Activated CD4-positive, alpha-beta T cell treated with anti-CD3 and anti-CD28 coated beads, Interleukin-2, amount 10 ng/mL, durations not matched to agents 7 days and 5 days (primary cell): ENCODE measurements around the gene MXRA8. TPM values are rescaled to one million over a fixed set of nuclear protein-coding genes. Genes with fewer than 3 reads are reported as not detected.

Experiments
- CTCF ChIA-PET: fragments of 350-600 bp; sonication (Branson Sonifier 250); formaldehyde crosslinking; loops from one replicate; lab custom pipeline; 2021; ENCODE audit warnings: antibody characterized with exemption; lab: Charles Lee
- POLR2A ChIA-PET: fragments of 350-600 bp; sonication (Branson Sonifier 250); formaldehyde crosslinking; loops from one replicate; lab custom pipeline; 2021; ENCODE audit warnings: antibody characterized with exemption; lab: Charles Lee
- DNase-seq: peaks from one replicate; pipeline ENCODE4 v3.0.0-alpha.2; 2020
- H3K27ac Mint-ChIP-seq: one replicate; pipeline ENCODE4 v1.8.0; 2021; ENCODE audit warnings: mild to moderate bottlenecking, moderate library complexity, mixed read lengths
- H3K27me3 Mint-ChIP-seq: one replicate; pipeline ENCODE4 v1.8.0; 2021; ENCODE audit warnings: mixed read lengths
- H3K36me3 Mint-ChIP-seq: one replicate; pipeline ENCODE4 v1.8.0; 2021; ENCODE audit warnings: low read depth, mixed read lengths
- H3K4me1 Mint-ChIP-seq: one replicate; pipeline ENCODE4 v1.8.0; 2021; ENCODE audit warnings: mixed read lengths
- H3K4me3 Mint-ChIP-seq: one replicate; pipeline ENCODE4 v1.8.0; 2021; ENCODE audit warnings: mild to moderate bottlenecking, moderate library complexity, mixed read lengths
- H3K9me3 Mint-ChIP-seq: one replicate; pipeline ENCODE4 v1.8.0; 2021; ENCODE audit warnings: mixed read lengths
- total RNA-seq, 2 experiments: library from RNA; stranded (reverse); gene quantifications; one replicate each; pipeline ENCODE4 v1.2.3, GENCODE V29; 2021

The MXRA8 gene
- total RNA-seq, 2 experiments from 2014 or later, result 0.15 to 0.30 TPM

GRCh38 chr1:1314678-1315335 lies 43.5 kb downstream of the MXRA8 start:
- DNase-seq, result no peak
- Mint-ChIP-seq H3K36me3 (peaks cover 26% of the 10 kb centered on the region), H3K27me3 (no peaks in the 10 kb centered on the region), H3K9me3 (no peaks in the 10 kb centered on the region), H3K4me3 (no peak overlapping the region), H3K4me1 (peaks cover 2% of the 10 kb centered on the region), H3K27ac (no peak overlapping the region)
- POLR2A ChIA-PET, result no interaction called here
- CTCF ChIA-PET, result interaction anchor here (0.9 to 1.4 kb wide), 2 partner anchors 11 to 251 kb away, joined by 3 read pairs; no protein-coding TSS in a partner anchor

- H3K27me3 Mint-ChIP-seq, result no peaks in the 10 kb centered on the region
- H3K4me3 Mint-ChIP-seq, result no peak overlapping the region
- no peak for DNase-seq
- ChIA-PET POLR2A (no interaction called here), CTCF (interaction anchor here (0.8 to 1.4 kb wide), 3 partner anchors 10 to 250 kb away, joined by 3 read pairs; no protein-coding TSS in a partner anchor)
- no peaks in the 10 kb centered on the region for H3K9me3 Mint-ChIP-seq
- H3K36me3 Mint-ChIP-seq, result peaks cover 25% of the 10 kb centered on the region
- peaks cover 2% of the 10 kb centered on the region for H3K4me1 Mint-ChIP-seq
- H3K27ac Mint-ChIP-seq, result no peak overlapping the region
Measured at GRCh38 chr1:1314237-1314586, 44.1 kb downstream of the MXRA8 start.

- ChIA-PET CTCF (interaction anchor here (0.8 to 1.1 kb wide), 2 partner anchors 16 to 62 kb away, joined by 3 to 4 read pairs; no protein-coding TSS in a partner anchor), POLR2A (no interaction called here)
- DNase-seq, result no peak
- H3K36me3 Mint-ChIP-seq, result peaks cover 21% of the 10 kb centered on the region
- H3K27me3 Mint-ChIP-seq, result no peaks in the 10 kb centered on the region
- H3K4me3 Mint-ChIP-seq, result no peak overlapping the region
- H3K27ac Mint-ChIP-seq, result no peak overlapping the region
- no peaks in the 10 kb centered on the region for H3K9me3 Mint-ChIP-seq
- peaks cover 2% of the 10 kb centered on the region for H3K4me1 Mint-ChIP-seq
Measured at GRCh38 chr1:1313500-1314236, 44.7 kb downstream of the MXRA8 start.

- Mint-ChIP-seq H3K27me3 (no peaks in the 10 kb centered on the region), H3K36me3 (peaks cover 19% of the 10 kb centered on the region), H3K9me3 (no peaks in the 10 kb centered on the region), H3K4me3 (no peak overlapping the region), H3K4me1 (peaks cover 2% of the 10 kb centered on the region), H3K27ac (no peak overlapping the region)
- ChIA-PET POLR2A (no interaction called here), CTCF (interaction anchor here (1.1 to 1.6 kb wide), 2 partner anchors 21 to 63 kb away, joined by 4 to 5 read pairs; no protein-coding TSS in a partner anchor)
- no peak for DNase-seq
Measured at GRCh38 chr1:1312450-1313314, 45.7 kb downstream of the MXRA8 start.

- DNase-seq, result no peak
- Mint-ChIP-seq H3K4me1 (peaks cover 10% of the 10 kb centered on the region), H3K9me3 (no peaks in the 10 kb centered on the region), H3K27ac (peak overlapping the region; percentile 19), H3K4me3 (no peak overlapping the region), H3K27me3 (no peaks in the 10 kb centered on the region), H3K36me3 (peaks cover 13% of the 10 kb centered on the region)
- ChIA-PET CTCF (interaction anchor here (1.5 to 1.6 kb wide), 2 partner anchors 20 to 247 kb away, joined by 3 to 5 read pairs; no protein-coding TSS in a partner anchor), POLR2A (no interaction called here)
Measured at GRCh38 chr1:1311107-1312104, 46.9 kb downstream of the MXRA8 start.

- Mint-ChIP-seq H3K36me3 (peaks cover 9% of the 10 kb centered on the region), H3K4me1 (peaks cover 18% of the 10 kb centered on the region), H3K27me3 (no peaks in the 10 kb centered on the region), H3K4me3 (peak overlapping the region; percentile 80), H3K27ac (peak overlapping the region; percentile 68), H3K9me3 (no peaks in the 10 kb centered on the region)
- no peak for DNase-seq
- CTCF ChIA-PET, result interaction anchor here (1.3 to 1.5 kb wide), 2 partner anchors 17 to 246 kb away, joined by 3 read pairs; no protein-coding TSS in a partner anchor
- POLR2A ChIA-PET, result no interaction called here
Measured at GRCh38 chr1:1310476-1311053, 47.8 kb downstream of the MXRA8 start.

GRCh38 chr1:1310109-1310385 lies 48.3 kb downstream of the MXRA8 start:
- no peak for DNase-seq
- POLR2A ChIA-PET, result no interaction called here
- peaks cover 7% of the 10 kb centered on the region for H3K36me3 Mint-ChIP-seq
- CTCF ChIA-PET, result interaction anchor here (1.3 kb wide), 1 partner anchor 17 kb away, joined by 3 read pairs; no protein-coding TSS in a partner anchor
- peak overlapping the region; percentile 9 for H3K27ac Mint-ChIP-seq
- peaks cover 20% of the 10 kb centered on the region for H3K4me1 Mint-ChIP-seq
- peak overlapping the region; percentile 80 for H3K4me3 Mint-ChIP-seq
- H3K27me3 Mint-ChIP-seq, result no peaks in the 10 kb centered on the region
- no peaks in the 10 kb centered on the region for H3K9me3 Mint-ChIP-seq

GRCh38 chr1:1309251-1310108 lies 48.9 kb downstream of the MXRA8 start:
- H3K27me3 Mint-ChIP-seq, result no peaks in the 10 kb centered on the region
- peak overlapping the region; percentile 80 for H3K27ac Mint-ChIP-seq
- POLR2A ChIA-PET, result no interaction called here

DNA sequence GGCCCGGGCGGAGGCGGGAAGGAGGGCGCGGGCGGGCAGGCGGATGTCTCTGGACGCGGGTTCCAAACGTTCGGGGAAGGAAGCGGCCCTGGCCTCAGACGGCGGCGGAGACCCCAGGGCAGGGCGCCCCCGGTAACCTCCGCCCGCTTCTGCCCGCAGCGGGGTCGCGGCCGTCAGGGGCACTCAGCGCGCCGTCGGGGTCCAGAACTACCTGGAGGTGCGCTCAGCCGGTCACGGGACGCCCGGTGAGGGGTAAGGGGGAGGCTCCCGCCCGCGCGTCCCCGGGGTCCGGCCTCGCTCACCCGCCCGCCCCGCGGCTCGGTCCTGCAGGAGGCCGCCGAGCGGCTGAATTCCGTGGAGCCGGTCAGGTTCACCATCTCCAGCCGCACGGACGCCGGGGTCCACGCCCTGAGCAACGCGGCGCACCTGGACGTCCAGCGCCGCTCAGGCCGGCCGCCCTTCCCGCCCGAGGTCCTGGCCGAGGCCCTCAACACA lies 49.6 kb downstream of the MXRA8 start:
- peak overlapping the region; percentile 89 for H3K27ac Mint-ChIP-seq
- ChIA-PET POLR2A (no interaction called here), CTCF (no interaction called here)

More at GRCh38 chr1:1309251-1310108, 48.9 kb downstream of the MXRA8 start:
- no peak for DNase-seq
- Mint-ChIP-seq H3K36me3 (peaks cover 5% of the 10 kb centered on the region), H3K9me3 (no peaks in the 10 kb centered on the region), H3K4me3 (peak overlapping the region; percentile 80), H3K4me1 (peaks cover 22% of the 10 kb centered on the region)
- CTCF ChIA-PET, result interaction anchor here (0.8 to 1.3 kb wide), 2 partner anchors 9 to 18 kb away, joined by 3 to 4 read pairs; no protein-coding TSS in a partner anchor

DNA sequence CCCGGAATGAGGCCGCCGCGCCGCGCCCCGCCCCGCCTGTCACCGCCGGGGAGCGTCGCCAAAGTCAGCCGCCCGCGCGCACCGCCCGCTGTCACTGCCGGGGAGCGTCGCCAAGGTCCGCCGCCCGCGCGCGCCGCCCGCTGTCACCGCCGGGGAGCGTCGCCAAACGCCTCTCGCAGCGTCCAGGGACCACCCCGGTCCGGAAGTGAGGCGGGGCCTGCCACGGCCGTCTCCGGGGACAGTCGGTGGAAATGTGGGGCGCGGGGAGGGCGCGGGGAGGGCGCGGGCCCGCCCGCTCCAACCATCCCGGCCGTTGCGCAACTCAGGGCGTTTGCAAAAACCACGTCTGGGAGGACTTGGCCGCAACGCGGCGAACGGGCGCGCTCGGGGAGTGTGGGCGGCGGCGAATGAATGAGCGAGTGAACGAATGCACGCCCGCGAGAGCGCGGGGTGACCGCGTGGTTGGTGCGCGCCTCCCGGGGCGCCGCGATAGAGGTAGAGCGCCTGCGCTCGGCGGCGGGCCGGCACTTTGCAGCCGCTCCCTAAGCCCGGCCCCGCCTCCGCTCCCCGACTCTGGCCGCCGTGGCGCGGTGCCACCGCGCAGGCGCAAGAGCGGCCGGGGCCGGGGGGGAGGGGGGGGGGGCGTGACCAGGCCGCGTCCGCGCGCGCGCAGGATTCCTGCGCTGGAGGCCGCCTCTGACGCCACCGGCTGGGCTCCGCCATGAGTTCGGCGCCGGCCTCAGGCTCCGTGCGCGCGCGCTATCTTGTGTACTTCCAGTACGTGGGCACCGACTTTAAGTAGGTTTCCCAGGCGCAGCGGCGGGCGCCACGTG lies 50.2 kb downstream of the MXRA8 start, which contains the start of the genes ACAP3 and PUSL1:
ACAP3 (minus strand) TSS at position 8 of the 833 bp plus-strand sequence. CDS start 115 bp downstream, outside the sequence.
PUSL1 (plus strand) TSS at position 675 of the 833 bp plus-strand sequence; CDS start at position 722, 47 bp downstream.
- peaks cover 27% of the 10 kb centered on the region for H3K4me1 Mint-ChIP-seq
- CTCF ChIA-PET, result no interaction called here
- peak within 1 kb of the TSS; percentile 86 for H3K4me3 Mint-ChIP-seq
- POLR2A ChIA-PET, result no interaction called here
- peak within 1 kb of the TSS; percentile 93 for H3K27ac Mint-ChIP-seq
- H3K27me3 Mint-ChIP-seq, result no peaks in the 10 kb centered on the region
- DNase-seq, result peak; percentile 86
- no peaks in the 10 kb centered on the region for H3K36me3 Mint-ChIP-seq
- H3K9me3 Mint-ChIP-seq, result no peaks in the 10 kb centered on the region

More for the DNA sequence above, 49.6 kb downstream of the MXRA8 start:
- H3K9me3 Mint-ChIP-seq, result no peaks in the 10 kb centered on the region
- peak overlapping the region; percentile 80 for H3K4me3 Mint-ChIP-seq
- H3K4me1 Mint-ChIP-seq, result peaks cover 25% of the 10 kb centered on the region
- DNase-seq, result no peak
- H3K27me3 Mint-ChIP-seq, result no peaks in the 10 kb centered on the region
- H3K36me3 Mint-ChIP-seq, result peaks cover 5% of the 10 kb centered on the region
